GM18873 (cell line): ENCODE measurements around the gene MRPL50.

ENCODE experiments used
- ATAC-seq: cut with Tn5 transposase; IDR thresholded peaks from one replicate; pipeline ENCODE4 v1.9.1; 2021; ENCODE audit warnings: mild to moderate bottlenecking, moderate library complexity, moderate number of reproducible peaks; ENCODE audit not compliant: unreplicated experiment, low FRiP score

The MRPL50 gene

DNA sequence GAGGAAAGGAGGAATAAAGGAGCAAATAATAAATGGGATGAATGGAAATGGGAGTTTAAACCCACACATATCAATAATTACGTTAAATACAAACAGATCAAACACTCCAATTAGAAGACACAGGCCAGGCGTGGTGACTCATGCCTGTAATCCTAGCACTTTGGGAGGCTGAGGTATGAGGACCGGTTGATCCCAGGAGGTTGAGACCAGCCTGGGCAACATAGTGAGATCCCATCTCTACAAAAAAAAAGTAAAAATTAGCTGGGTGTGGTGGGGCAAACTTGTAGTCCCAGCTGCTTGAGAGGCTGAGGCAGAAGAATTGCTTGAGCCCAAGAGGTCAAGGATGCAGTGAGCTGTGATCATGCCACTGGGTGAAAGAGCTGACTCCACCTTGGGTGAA lies 17.3 kb downstream of the MRPL50 start:
- no peak for ATAC-seq

DNA sequence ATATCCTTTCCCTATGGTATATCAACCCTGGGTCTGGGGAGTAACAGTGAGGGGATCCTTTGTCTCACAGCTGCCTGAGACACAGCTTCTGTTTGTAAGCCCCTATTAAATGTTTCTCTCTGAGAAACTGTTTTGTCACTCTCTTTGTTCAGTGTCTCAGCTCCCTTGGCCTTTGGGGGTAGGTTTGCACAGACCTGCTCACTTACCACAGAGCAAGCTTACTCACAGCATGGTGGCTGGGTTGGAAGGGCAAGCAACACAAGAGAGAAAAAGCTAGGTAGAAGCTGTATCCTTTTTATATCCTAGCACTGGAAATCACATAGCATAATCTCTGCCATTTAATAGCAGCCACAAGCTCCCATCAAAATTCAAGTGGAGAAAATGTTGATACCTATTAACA lies 18.1 kb downstream of the MRPL50 start:
- ATAC-seq: no peak

DNA sequence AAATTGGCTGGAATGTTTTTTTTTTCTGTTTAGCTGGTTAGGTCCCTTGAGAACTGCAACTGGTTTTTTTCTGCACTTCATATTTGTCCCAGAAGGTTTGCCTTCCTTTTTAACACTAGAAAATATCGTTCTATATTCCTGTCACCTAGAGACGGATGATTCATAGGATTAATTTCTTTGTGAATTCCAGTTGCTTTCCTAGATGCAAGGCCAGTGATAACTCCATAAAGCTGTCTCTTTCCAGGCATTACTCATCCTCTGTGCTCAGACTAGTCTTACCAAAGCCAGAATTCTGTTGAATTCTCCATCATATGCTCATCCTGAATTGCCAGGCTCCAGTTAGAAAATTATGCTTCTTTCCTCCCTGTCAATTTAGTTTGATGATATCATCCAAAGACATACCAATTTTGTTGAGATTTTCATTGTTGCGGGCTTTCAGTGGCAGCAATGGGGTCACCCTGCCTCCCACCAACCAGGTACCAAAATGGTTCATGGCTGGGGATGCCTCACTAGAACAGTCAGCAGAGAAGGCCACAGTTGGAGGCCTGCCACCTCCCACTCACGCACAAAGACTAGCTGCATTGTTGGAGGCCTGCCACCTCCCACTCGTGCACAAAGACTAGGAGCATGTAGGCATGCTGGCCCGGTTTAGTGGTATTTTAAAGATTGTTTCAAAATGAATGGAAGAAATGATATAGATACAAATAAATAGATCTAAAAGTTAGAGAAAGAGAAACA lies 22.1 kb downstream of the MRPL50 start:
- no peak for ATAC-seq

DNA sequence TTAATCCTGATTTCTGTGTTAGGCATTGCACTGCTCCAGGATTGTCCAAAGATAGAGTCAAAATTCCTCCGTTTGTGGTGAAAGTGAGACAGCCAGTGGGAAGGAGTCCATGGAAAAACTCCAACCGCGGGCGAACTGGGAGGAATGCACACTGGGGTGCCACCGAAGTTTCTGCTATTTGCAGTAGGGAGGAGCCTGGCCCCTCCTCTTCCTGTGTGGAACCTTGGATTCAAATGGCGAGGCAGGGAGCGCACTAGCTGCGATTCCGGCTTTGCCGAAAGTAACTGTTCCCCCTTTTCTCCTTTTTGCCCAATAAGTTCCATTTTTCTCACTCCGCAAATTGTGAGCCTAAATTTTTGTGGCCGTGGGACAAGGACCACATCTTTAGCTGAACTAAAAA lies 22.9 kb downstream of the MRPL50 start:
- no peak for ATAC-seq

DNA sequence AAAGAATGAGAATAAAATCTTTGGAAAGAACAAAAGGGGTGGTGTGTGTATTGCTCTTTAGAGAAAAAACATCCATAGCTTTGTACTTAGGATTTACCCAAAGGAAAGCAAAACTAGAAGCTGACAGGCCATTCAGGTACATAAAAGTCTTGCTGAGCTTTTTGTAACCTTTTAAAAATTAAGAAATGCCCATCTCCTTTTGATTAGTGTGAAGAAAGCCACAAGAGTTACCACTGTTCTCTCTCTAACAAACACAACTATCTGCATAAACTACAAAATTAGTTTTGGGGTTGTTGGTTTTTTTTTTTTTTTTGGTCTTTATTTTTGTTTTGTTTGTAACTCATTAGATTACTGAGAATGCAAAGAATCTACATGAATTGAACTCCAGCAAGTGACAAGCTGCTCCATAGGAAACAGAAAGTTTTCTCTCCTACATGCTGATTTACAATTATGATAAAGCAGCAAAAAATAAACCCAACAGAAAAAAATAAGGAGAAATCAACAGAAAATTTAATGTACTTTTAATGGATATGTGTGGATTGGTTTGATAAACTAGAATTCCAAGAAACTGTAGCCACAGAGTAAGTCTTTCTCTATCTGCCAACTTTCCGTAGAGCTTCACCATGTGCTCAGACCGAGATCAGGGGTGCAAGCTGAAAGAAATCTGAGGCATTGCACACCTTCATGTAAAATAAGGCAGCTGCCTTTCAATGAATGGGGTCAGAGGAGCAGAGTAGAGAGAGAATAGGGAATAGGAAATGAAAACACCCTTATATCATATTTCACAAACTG lies 25.9 kb downstream of the MRPL50 start:
- no peak for ATAC-seq

DNA sequence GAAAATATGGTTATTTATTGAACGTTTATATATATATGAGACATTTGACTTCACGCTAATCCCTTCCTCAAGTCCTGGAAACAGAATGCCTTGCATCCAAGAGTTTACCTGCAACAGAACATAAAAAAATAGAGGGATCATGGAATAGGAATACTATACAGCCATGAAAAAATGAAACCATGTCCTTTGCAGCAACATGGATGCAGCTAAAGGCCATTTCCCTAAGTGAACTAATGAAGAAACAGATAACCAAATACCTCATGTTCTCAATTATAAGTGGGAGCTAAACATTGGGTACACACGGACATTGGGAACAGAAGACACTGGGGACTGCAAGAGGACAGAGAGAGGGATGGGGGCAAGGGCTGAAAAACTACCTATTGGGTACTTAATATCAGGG lies 26.6 kb downstream of the MRPL50 start:
- ATAC-seq: no peak

DNA sequence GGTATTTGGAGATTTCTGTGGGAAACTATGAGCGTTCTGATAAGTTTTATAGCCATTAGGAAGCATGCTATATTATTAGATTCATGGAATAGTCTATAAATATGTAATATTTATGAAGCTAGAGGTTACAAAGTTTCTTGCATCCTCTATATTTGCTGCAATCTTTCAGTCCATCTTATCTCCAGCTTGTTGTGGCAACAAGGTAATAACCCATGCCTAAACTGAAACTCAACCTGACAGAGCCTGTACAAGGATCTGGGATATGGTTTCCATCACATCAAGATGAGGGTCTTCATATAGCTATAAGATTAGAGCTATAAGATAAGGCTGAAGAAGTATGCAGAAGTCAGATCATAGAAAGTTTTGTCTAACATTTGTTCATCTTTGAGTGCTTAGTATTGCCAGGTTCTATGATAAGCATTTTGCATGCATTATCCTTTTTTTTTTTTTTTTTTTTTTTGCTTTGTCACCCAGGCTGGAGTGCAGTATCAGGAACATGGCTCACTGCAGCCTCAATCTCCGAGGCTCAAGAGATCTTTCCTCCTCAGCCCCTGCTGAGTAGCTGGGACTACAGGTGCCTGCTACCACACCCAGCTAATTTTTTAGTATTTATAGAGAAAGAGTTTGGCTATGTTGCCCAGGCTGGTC lies 28.4 kb downstream of the MRPL50 start:
- no peak for ATAC-seq

DNA sequence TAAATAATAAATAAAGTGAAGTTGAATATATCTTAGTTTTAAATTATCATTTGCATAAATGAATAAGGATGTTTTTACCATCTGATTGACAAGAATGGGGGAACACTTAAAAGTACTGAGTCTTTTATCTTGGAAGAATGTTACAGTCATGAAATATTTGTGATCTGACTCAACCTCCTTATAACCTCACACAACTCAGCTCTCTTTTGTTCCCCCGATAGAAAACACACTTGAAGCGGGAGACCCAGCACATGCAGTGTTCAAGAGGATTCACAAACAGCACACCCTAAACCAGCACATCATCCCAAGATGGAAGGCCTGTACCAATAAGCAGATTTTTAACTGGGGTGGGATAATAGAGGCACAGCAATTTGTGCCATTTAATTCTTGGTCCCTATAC lies 29.1 kb downstream of the MRPL50 start:
- no peak for ATAC-seq

DNA sequence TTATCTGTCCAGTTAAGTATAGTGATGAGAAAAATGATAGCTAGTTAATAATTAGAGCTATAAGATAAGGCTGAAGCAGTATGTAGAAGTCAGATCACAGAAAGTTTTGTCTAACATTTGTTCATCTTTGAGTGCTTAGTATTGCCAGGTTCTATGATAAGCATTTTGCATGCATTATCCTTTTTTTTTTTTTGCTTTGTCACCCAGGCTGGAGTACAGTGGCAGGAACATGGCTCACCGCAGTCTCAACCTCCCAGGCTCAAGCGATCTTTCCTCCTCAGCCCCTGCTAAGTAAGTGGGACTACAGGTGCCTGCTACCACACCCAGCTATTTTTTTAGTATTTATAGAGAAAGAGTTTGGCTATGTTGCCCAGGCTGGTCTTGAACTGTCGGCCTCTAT lies 31.1 kb downstream of the MRPL50 start:
- ATAC-seq: no peak

DNA sequence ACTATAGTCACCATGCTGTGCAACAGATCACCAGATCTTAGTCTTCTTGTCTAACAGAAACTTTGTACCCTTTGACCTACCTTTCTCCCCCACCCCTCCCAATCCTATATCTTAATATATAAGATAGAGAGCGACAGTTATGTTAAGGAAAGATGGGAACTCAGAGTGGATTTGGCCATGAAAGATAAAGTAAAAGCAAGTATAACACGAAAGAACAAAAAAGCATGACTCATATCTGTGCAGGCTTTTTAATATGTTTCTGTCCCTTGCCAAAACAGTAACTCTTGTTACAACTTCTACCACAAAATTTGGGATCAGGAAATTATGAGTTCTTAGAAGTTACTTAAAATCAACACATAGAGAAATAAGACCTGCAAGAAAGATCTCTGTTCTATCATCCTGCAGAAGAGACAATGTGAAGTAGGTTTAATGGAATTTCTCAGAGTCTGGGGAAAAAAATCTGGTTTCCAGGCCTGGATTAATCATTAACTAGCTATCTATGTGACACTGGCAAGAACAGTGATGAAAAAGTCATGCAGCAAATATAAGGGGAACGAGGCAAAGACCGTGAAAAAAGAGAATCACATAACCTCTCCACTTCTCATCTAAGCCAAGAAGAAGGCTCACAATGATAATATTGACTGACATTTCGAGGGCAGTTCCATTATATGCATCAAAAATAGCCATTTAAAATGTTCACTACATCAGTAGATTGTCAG lies 32.2 kb downstream of the MRPL50 start:
- no peak for ATAC-seq

DNA sequence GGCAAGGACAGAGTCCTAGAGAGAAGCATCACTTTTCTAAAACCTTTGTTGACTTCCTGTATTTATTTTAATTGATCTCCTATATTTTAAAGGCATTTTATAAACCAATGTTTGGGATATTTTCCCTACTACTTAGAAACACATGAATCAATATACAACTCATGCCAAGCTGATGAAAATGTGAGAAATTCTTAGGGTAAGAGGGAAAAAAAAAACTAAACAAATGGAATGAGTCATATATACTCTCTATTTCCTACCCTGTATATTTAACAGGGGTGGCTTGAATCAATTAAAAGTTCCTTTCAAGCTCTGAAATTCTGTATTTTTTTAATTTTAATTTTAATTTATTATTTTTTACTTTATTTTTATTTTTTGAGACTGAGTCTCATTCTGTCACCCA lies 33.2 kb downstream of the MRPL50 start:
- ATAC-seq: no peak

DNA sequence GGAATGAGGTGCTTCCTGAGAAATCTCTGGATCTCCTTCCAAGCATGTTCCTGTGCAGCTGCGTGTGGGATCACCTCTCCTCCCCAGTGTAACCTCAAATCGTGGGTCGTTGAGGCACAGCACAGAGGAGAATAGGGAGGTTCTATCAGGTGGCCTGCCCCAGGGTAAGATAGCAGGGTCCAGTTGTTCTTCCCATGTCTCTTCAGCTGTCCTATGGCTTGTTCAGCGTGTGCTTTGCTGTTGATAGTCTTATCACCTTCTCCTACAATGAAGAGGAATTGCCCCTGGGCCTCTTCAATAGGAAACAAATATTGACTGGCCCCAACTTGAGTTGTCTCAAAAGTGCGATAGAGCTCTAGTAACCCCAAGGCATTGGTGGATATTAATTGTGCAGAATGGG lies 36.0 kb downstream of the MRPL50 start:
- no peak for ATAC-seq

DNA sequence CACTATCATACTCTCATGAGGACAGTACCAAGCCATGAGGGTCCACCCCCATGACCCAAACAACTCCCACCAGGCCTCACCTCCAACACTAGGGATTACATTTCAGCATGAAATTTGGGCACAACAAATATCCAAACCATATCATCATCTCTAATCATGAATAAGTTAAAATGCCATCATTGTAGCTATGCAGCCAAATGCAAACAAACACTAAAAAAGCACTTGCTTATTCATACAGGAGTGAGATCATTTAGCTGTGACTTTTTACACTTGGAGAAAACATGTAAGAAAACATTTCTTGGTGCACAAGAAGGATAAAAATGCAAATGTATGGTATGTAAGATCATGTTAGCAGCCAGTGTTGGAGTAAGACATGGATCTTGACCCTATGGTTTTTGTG lies 37.8 kb downstream of the MRPL50 start:
- ATAC-seq: no peak

DNA sequence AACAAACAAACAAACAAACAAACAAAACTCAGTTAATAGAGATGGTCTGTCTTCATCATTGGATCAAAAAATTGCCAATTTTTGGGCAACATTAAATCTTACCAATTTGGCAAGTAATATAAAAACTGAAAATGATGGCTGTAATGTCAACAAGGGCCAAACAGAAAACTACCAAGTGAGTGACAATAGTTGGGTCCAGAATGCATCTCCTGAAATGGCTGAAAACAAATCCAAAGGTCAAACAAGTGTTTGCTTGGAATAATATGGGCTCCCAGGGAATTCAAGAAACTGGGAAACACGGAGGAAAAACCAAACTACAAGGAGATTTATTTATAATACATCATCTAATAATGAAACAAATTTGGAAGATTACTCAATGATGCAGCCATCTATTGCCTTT lies 38.7 kb downstream of the MRPL50 start:
- ATAC-seq: no peak

DNA sequence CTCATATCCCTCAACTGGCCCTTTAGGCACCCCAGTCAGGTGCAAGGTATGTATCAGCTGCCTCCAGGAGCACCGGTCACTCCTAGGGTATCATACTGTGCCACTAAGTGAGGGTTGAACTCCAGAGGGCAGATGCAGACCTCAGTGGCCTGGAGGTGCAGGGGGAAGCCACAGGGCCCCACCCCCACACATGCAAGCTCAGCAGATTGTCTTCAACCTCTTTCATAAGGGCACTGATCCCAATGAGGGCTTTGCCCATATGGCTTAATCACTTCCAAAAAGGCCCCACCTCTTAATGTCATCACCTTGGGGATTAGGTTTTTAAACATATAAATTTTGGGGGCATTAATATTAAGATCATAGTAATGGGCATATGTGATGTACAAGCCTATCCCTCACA lies 41.8 kb downstream of the MRPL50 start:
- no peak for ATAC-seq

DNA sequence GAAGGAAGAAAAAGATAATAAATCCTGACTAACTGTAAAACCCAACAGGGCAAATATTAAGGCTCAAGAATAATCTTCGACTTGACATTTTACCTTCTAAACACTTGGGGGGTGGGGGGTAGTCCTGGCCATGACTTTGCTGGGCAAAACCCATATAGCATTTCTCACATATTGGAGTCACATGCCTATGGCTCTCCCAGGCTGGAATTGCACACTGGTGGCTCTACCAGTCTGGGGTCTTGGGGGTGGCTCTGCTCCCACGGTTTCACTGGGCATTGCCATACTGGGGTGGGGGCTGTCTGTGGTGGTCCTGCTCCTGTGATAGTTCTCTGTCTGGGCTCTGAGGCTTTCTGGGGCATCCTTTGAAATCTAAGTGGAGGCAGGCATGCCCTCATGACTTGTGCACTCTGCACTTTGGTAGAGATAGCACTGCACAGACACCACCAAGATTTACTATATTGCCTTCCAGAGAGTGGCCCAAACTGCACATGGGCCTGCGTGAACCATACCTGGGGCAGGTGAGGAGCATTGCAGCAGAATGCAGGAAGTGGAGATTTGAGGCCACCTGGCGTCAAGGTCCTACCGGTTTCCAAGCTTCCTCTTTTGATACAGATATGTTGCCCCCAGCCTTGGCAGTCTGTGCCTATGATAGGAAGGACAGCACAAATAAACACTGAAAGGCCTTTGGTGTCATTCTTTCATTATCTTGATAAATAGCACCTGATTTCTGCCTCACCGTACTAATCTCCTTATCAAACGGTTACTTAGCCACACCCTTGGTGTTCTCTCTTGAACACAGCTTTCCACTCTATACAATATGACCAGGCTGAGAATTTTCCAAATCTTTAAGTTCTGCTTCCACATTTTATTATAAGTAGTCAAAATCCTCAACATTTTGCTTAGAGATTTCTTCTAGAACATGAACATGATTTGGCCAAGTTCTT lies 43.4 kb downstream of the MRPL50 start:
- no peak for ATAC-seq

DNA sequence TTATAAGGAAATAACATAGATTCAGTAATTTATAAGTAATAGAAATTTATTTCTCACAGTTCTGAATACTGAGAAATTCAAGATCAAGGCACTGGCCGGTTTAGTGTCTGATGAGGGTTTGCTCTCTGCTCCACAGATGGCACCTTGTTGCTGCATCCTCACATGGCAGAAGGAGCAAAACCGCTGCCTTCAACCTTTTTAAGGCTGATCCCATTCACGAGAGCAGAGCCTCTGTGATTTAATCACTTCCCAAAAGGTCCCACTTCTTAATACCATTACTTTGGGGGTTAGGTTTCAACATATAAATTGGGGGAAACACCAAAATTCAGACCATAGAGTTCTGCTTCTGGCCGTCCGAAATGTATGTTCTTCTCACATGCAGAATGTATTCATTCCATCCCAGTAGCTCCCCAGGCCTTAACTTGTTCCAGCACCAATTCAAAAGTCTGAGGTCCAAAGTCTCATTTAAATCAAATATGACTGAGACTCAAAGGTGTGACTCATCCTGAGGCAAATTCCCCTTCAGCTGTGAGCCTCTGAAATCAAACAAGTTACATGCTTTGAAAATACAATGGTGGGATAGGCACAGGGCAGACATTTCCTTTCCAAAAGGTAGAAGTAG lies 44.2 kb downstream of the MRPL50 start:
- ATAC-seq: no peak

DNA sequence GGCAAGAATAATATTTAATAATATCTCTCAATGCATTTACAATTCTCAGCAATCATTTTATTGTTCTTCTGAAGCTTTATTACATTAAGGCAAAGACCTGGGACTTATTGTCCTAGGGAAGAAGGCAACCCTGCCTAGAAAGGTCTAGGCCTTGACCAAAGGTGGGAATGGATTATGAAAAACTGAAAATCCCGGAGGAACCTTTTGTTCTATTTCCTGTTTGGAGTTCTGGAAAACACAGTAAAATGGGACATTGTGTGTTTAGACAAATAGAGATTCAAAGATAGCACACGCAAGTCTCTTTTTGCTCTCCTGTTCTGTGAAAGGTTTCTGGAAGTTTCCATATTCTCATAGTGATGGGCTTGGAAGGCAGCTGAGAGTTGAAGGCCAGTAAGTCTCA lies 44.7 kb downstream of the MRPL50 start:
- ATAC-seq: no peak

DNA sequence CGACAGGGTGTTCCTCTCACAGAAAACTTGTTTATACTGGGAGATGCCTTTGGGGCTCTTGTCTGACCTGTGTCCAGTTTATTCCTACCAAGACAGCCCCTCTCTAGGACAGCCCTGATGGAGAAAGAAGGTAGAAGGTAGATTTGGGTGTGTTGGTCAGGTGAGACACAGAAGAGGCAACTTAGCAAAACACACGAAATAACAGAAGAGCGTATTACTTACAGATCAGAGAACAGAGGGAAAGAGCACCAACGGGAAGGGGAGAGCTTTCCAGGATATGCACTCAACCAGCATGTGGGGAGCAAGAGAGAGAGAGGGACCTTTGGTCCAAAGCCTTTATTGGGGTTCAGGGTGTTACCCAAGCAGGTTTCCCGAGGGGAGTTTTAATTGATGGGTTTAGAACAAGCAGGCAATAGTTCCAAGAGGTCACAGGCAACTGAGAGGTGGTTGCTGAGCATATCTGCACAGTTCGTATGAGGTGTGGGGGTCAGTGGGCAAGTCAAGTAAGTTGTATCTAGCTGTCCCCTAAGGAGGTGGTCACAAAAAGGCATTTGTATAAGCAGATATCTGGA lies 45.4 kb downstream of the MRPL50 start:
- ATAC-seq: no peak
